GM19023 (cell line): ENCODE results near the gene PREX1.
"Not testable (repeated sequence)": the region's sequence is repeated elsewhere in the genome, so short reads cannot be mapped to it uniquely, and the experiment has no call there.

Source experiments
- ATAC-seq: cut with Tn5 transposase; IDR thresholded peaks from one replicate; pipeline ENCODE4 v1.9.1; 2021; ENCODE audit warnings: mild to moderate bottlenecking, moderate library complexity; ENCODE audit not compliant: unreplicated experiment

Gene PREX1

GRCh38 chr20:48613926-48614325, 213.9 kb downstream of the PREX1 start:
- no peak for ATAC-seq

GRCh38 chr20:48612335-48612734, 215.5 kb downstream of the PREX1 start:
- ATAC-seq: no peak

GRCh38 chr20:48610996-48611395, 216.8 kb downstream of the PREX1 start:
- ATAC-seq: no peak

DNA sequence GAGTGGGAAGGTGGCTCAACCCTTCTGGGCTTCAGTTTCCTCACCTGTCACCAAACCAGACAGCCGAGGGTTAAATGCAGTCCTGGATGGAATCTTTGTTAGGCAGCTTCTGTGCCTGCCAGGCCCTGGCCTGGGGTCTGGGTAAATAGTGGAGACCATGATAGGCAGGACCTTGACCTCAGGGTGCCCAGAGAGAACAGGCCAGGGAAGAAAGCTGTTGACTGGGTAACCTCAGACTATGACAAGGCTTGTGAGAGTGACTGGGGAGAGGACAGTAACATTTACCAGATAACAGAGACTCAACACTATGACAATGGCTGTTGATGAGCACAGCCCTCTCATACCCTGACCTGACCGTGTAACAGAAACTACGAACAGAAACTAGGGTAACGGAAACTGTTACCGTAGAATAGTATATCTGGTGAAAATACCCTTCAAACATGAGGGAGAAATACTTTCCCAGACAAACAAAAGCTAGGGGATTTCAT, 218.3 kb downstream of the PREX1 start:
- ATAC-seq: peak; percentile 89

GRCh38 chr20:48608756-48609155, 219.0 kb downstream of the PREX1 start:
- no peak for ATAC-seq

GRCh38 chr20:48607544-48607865, 220.3 kb downstream of the PREX1 start:
- no peak for ATAC-seq

DNA sequence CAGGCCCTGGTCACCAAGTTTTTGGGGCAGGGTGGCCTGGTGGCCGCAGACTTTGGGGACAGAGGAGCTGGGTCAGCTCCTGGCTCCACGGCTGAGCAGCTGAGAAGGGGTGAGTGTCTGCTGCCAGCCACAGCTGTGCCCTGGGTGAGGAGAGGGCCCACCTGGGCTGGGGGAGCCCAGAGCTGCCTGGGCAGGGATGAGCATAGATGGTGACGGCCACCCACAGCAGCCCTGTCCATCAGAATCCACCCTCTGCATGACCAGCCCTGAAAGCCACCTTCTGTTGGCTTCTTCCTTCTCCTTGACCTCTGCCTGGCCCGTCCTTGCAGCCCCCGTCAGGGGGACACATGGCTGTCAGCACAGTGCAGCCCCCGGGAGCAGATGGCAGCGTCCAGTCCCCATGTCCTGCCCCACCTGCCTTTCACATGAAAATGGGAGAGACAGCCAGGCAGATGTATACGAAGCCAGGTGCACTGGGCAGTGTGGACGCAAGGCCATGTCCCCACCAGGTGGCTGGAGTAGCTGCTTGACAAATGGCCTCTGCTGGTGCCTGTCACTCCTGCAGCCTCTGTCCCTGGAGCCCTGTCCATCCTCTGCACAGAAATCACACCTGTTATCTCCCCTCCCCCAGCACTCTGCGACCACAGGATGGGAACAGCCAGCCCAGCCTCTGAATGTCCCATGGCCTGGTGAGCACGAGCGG, 220.8 kb downstream of the PREX1 start:
- no peak for ATAC-seq

GRCh38 chr20:48606172-48606840, 221.5 kb downstream of the PREX1 start:
- no peak for ATAC-seq

GRCh38 chr20:48605364-48606171, 222.2 kb downstream of the PREX1 start:
- no peak for ATAC-seq

- no peak for ATAC-seq
Observed at GRCh38 chr20:48604936-48605335, 222.9 kb downstream of the PREX1 start.

DNA sequence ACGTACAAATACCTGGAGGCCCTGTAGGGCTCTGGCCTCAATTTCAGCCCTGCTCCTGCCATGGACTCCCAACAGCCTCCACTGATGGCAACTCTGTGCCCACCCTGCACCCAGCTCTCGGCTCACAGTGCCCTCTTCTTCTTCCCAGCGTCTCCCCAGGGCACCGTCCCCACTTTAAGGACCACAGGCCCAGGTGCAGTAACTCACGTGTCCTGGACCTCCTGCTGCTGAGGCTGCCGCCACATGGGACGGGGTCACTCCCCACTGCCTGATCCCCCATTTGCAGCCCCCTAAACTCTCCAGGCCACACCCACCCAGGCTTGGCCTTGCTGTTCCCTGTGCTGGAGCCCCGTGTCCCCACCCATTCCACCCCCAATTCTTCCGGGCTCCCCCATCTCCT, 223.4 kb downstream of the PREX1 start:
- ATAC-seq: no peak

- no peak for ATAC-seq
Observed at GRCh38 chr20:48603819-48604405, 223.9 kb downstream of the PREX1 start.

DNA sequence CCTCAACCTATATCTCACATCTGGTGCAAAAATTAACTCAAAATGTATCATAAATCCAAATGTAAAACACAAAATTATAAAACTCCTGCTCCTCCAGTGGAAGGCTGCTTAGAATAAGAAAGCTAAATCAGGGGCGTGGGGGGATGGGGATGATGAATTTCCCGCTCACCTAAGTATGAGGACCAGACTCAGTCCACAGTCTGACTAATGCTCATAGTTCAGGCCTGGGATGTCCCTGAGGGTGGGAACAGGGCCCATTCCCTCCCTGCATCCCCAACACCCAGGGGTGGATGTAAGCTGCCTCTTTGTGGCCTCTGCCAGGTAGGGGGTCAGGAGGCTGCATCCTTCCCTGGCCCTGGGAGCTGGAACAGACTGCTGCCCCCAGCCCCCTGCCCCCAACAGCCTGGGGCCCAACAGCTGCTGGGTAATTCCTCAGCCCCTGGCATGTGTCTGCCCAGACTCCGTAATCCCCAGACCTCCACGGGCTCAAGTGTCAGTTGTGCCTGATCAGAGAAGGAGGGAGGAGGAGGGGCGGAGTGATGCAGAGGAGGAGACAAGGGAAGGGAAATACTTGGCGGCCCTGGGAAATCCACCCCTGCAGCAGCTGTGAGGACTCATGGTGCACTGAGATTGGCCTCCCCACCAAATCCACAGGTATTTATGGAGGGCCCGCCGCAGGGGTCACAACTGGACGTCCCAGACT, 224.5 kb downstream of the PREX1 start:
- ATAC-seq: no peak

DNA sequence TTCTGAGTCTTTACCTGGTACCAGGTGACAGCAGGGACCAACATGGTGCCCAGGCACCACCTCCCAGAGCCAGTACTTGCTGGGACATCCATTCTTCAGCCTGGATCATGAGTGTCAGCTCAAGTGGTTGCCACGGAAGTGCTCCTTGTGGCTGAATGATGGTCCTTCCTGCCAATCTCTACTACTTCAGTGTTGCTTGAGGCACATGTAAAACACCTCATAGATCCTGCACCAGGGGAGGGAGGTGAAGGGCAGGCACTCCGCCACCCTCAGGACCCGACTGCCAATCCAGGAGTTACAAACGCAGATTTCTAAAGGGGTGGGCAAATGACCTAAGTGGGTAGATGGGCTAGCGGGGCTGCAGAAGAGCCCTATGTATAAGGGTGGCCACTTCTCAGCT, 226.0 kb downstream of the PREX1 start:
- ATAC-seq: no peak

DNA sequence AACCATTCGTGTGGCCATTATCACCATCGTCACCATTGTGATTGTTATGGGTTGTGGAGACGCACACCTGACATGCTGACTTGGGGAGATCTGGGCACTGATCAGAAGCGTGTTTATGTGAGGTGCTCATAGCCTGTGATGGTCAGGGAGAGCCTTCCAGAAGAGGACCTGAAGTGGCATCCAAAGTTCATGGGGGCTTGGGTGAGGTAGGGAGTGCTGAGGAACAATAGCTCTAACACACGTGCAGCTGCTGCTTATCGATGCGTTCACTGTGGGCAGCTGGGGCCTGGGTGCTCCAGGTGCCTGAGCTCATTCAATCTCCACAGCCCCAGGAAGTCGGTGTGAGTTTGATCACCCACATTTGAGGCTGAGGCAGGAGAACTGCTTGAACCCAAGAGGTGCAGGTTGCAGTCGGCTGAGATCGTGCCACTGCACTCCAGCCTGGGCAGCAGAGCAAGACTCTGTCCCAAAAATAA, 227.3 kb downstream of the PREX1 start:
- no peak for ATAC-seq

GRCh38 chr20:48599748-48600469, 227.9 kb downstream of the PREX1 start:
- ATAC-seq: no peak

DNA sequence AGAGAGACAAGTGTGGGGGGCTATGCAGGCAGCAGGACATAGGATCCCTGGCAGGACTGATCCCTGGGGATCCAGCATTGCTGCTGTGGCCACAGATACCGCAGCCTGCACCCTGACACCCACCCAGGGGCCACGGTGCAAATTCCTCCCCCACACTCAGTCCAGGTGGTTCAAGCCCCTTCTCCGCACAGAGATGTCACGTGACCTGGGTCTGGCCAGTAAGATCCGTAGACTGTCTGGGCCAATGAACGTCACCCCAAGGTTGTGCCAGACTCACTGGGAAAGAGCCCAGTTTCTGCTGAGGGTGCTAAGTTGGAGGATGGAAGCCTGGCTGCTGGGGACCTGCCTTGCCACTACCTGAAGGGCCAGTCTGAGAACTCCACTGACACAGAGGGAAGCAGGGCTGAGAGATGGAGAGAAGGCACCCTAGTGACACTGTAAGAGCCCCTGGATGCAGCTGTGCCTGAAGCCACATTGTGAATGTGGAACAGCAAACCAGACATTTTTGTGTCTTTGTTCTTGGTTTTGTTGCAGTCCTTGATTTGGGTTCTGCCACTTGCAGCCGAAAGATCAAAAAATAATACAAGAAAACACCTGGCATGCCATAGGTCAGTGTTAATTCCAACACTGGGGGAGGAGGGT, 228.6 kb downstream of the PREX1 start:
- ATAC-seq: no peak

DNA sequence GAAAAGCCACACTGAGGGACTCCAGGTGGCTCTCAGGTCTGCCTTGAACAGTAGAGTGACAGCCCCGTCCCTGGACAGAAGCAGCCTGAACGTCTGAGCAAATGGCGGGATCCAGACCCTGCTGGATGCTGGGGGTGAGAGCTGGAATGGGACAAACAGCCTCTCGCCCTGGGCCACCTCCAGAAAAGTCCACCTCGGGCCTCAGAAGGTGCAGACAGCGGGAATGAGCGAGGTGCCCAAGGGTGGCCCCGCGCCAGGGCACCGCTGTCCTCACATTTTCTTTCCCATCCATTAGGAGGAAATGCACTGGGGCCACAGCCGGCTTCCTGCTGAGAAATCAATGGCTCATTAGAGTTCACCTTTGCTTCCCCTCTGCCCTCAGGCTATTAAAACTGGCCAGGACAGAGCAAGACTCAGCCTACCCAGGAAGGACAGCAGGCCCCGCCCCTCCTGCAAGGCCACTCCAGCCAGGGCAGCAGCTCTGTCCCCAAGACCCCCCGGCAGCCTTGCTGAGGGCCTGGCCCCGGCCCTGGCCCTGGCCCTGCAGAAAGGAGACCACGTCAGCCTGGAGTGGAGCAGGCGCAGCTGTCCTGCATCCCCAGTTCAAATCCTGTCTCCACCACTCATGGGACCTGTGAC, 229.4 kb downstream of the PREX1 start:
- not testable (repeated sequence) for ATAC-seq
